ENCODE results near the gene KRTAP4-4. TPM values are rescaled to one million over a fixed set of nuclear protein-coding genes. Genes with fewer than 3 reads are reported as not detected.

The KRTAP4-4 gene
- total and polyA plus RNA-seq, 7 donors, result not detected

DNA sequence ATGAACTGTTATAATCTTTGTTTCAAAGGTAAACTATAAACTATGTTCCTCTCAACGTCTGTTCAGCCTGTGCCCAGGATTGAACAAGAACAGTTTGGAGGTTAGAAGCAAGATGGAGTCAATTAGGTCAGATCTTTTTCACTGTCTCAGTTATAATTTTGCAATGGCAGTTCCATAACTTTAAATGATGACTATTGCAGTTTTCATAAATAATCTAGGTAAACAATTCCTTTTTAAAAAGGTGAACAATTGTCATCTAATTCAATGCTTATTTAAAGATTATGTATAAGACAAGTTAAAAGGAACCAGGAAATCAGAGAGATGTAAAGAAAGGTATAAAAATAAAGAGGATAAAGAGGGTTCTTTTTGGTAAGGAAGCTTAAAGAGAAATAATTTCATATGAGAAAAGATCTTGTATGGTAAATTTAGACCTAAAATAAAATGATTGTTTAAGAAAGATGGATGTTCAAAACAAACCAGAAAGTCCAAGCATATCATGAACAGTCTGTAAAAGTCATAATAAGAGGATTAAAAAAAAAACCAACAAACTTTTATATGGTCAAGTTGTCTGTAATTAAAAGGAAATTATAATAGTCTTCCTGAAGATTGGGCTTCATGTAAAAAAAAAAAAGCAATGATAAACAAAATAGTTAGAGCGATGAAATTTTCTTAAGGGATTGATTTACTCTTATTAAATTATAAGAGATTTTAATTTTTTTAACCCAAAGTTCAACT is 49.2 kb downstream of the KRTAP4-4 start:
- DNase-seq, result no peak
- WGBS, 2 donors, result 72 to 83% methylated on average over 2 of the region's 2 CpGs
- Histone ChIP-seq H3K4me3 (no peak overlapping the region), H3K36me3 (no peaks in the 10 kb centered on the region), H3K27me3 (no peaks in the 10 kb centered on the region), H3K9me3 (no peaks in the 10 kb centered on the region), H3K27ac (no peak overlapping the region), H3K4me1 (no peaks in the 10 kb centered on the region)
- intact Hi-C loops (cut with DNase I), result no loop called here
- TF ChIP-seq, protein P1, sequence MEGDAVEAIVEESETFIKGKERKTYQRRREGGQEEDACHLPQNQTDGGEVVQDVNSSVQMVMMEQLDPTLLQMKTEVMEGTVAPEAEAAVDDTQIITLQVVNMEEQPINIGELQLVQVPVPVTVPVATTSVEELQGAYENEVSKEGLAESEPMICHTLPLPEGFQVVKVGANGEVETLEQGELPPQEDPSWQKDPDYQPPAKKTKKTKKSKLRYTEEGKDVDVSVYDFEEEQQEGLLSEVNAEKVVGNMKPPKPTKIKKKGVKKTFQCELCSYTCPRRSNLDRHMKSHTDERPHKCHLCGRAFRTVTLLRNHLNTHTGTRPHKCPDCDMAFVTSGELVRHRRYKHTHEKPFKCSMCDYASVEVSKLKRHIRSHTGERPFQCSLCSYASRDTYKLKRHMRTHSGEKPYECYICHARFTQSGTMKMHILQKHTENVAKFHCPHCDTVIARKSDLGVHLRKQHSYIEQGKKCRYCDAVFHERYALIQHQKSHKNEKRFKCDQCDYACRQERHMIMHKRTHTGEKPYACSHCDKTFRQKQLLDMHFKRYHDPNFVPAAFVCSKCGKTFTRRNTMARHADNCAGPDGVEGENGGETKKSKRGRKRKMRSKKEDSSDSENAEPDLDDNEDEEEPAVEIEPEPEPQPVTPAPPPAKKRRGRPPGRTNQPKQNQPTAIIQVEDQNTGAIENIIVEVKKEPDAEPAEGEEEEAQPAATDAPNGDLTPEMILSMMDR (IDR thresholded peaks at IDR 0.05), result no peak
- no peak for TF ChIP-seq EP300 (IDR thresholded peaks at IDR 0.05)
- TF ChIP-seq POLR2A (IDR thresholded peaks at IDR 0.05), result no peak
- no peak for TF ChIP-seq POLR2AphosphoS5 (IDR thresholded peaks at IDR 0.05)

Small RNA genes within 50 kb of the gene (small RNA-seq; reads per million reads assigned to genes)
- 0 reads per million in 3 donors for gene KRTAP4-17P

Other genes with a start within 250 kb of the KRTAP4-4 start
Only the 30 nearest of the 40 such genes appear.
- gene KRTAP3-1, start 151.6 kb downstream of the KRTAP4-4 start, total RNA-seq, result not detected
- not detected for gene KRTAP3-1, start 151.6 kb downstream of the KRTAP4-4 start, polyA plus RNA-seq
- not detected for gene KRTAP1-5, start 133.5 kb downstream of the KRTAP4-4 start, total RNA-seq
- not detected for gene KRTAP1-5, start 133.5 kb downstream of the KRTAP4-4 start, polyA plus RNA-seq
- gene KRTAP1-4, start 130.6 kb downstream of the KRTAP4-4 start, total RNA-seq, result not detected
- gene KRTAP1-4, start 130.6 kb downstream of the KRTAP4-4 start, polyA plus RNA-seq, result not detected
- gene KRTAP1-3, start 125.9 kb downstream of the KRTAP4-4 start, total RNA-seq, result not detected
- not detected for gene KRTAP1-3, start 125.9 kb downstream of the KRTAP4-4 start, polyA plus RNA-seq
- gene KRTAP1-1, start 119.3 kb downstream of the KRTAP4-4 start, total RNA-seq, result not detected
- not detected for gene KRTAP1-1, start 119.3 kb downstream of the KRTAP4-4 start, polyA plus RNA-seq
- gene KRTAP2-1, start 113.4 kb downstream of the KRTAP4-4 start, total RNA-seq, result not detected
- not detected for gene KRTAP2-1, start 113.4 kb downstream of the KRTAP4-4 start, polyA plus RNA-seq
- gene KRTAP2-2, start 105.5 kb downstream of the KRTAP4-4 start, total RNA-seq, result not detected
- not detected for gene KRTAP2-2, start 105.5 kb downstream of the KRTAP4-4 start, polyA plus RNA-seq
- not detected for gene KRTAP2-3, start 100.6 kb downstream of the KRTAP4-4 start, total RNA-seq
- not detected for gene KRTAP2-3, start 100.6 kb downstream of the KRTAP4-4 start, polyA plus RNA-seq
- not detected for gene KRTAP2-4, start 94.9 kb downstream of the KRTAP4-4 start, total RNA-seq
- gene KRTAP2-4, start 94.9 kb downstream of the KRTAP4-4 start, polyA plus RNA-seq, result not detected
- not detected for gene KRTAP4-7, start 76.6 kb downstream of the KRTAP4-4 start, total RNA-seq
- gene KRTAP4-7, start 76.6 kb downstream of the KRTAP4-4 start, polyA plus RNA-seq, result not detected
- gene KRTAP4-8, start 62.6 kb downstream of the KRTAP4-4 start, total RNA-seq, result not detected
- gene KRTAP4-8, start 62.6 kb downstream of the KRTAP4-4 start, polyA plus RNA-seq, result not detected
- not detected for gene KRTAP4-16, start 58.5 kb downstream of the KRTAP4-4 start, total RNA-seq
- gene KRTAP4-16, start 58.5 kb downstream of the KRTAP4-4 start, polyA plus RNA-seq, result not detected
- gene KRTAP4-9, start 55.4 kb downstream of the KRTAP4-4 start, total RNA-seq, result not detected
- gene KRTAP4-9, start 55.4 kb downstream of the KRTAP4-4 start, polyA plus RNA-seq, result not detected
- not detected for gene KRTAP4-11, start 42.4 kb downstream of the KRTAP4-4 start, total RNA-seq
- gene KRTAP4-11, start 42.4 kb downstream of the KRTAP4-4 start, polyA plus RNA-seq, result not detected
- gene KRTAP4-12, start 36.6 kb downstream of the KRTAP4-4 start, total RNA-seq, result not detected
- gene KRTAP4-12, start 36.6 kb downstream of the KRTAP4-4 start, polyA plus RNA-seq, result not detected
- not detected for gene KRTAP4-6, start 20.2 kb downstream of the KRTAP4-4 start, total RNA-seq
- not detected for gene KRTAP4-6, start 20.2 kb downstream of the KRTAP4-4 start, polyA plus RNA-seq
- not detected for gene KRTAP4-5, start 10.9 kb downstream of the KRTAP4-4 start, total RNA-seq
- not detected for gene KRTAP4-5, start 10.9 kb downstream of the KRTAP4-4 start, polyA plus RNA-seq
- not detected for gene KRTAP4-3, start 7.5 kb upstream of the KRTAP4-4 start, total RNA-seq
- gene KRTAP4-3, start 7.5 kb upstream of the KRTAP4-4 start, polyA plus RNA-seq, result not detected
- not detected for gene KRTAP4-2, start 17.5 kb upstream of the KRTAP4-4 start, total RNA-seq
- not detected for gene KRTAP4-2, start 17.5 kb upstream of the KRTAP4-4 start, polyA plus RNA-seq
- not detected for gene KRTAP4-1, start 24.2 kb upstream of the KRTAP4-4 start, total RNA-seq
- 1 to 10 TPM in 1 of 3 donors, not detected in 2; 1.4 TPM for gene KRTAP4-1, start 24.2 kb upstream of the KRTAP4-4 start, polyA plus RNA-seq
- not detected for gene KRTAP9-1, start 29.1 kb upstream of the KRTAP4-4 start, total RNA-seq
- gene KRTAP9-1, start 29.1 kb upstream of the KRTAP4-4 start, polyA plus RNA-seq, result not detected
- not detected for gene KRTAP9-2, start 65.9 kb upstream of the KRTAP4-4 start, total RNA-seq
- gene KRTAP9-2, start 65.9 kb upstream of the KRTAP4-4 start, polyA plus RNA-seq, result not detected
- gene KRTAP9-3, start 71.7 kb upstream of the KRTAP4-4 start, total RNA-seq, result not detected
- gene KRTAP9-3, start 71.7 kb upstream of the KRTAP4-4 start, polyA plus RNA-seq, result not detected
- gene KRTAP9-8, start 77.3 kb upstream of the KRTAP4-4 start, total RNA-seq, result not detected
- not detected for gene KRTAP9-8, start 77.3 kb upstream of the KRTAP4-4 start, polyA plus RNA-seq
- gene KRTAP9-4, start 88.9 kb upstream of the KRTAP4-4 start, total RNA-seq, result not detected
- not detected for gene KRTAP9-4, start 88.9 kb upstream of the KRTAP4-4 start, polyA plus RNA-seq
- not detected for gene KRTAP9-9, start 94.6 kb upstream of the KRTAP4-4 start, total RNA-seq
- gene KRTAP9-9, start 94.6 kb upstream of the KRTAP4-4 start, polyA plus RNA-seq, result not detected
- gene KRTAP9-6, start 104.6 kb upstream of the KRTAP4-4 start, total RNA-seq, result not detected
- gene KRTAP9-6, start 104.6 kb upstream of the KRTAP4-4 start, polyA plus RNA-seq, result not detected
- not detected for gene KRTAP9-7, start 115.0 kb upstream of the KRTAP4-4 start, total RNA-seq
- not detected for gene KRTAP9-7, start 115.0 kb upstream of the KRTAP4-4 start, polyA plus RNA-seq
- not detected for gene KRTAP29-1, start 142.1 kb upstream of the KRTAP4-4 start, total RNA-seq
- not detected for gene KRTAP29-1, start 142.1 kb upstream of the KRTAP4-4 start, polyA plus RNA-seq
- gene KRTAP16-1, start 148.6 kb upstream of the KRTAP4-4 start, total RNA-seq, result not detected
- gene KRTAP16-1, start 148.6 kb upstream of the KRTAP4-4 start, polyA plus RNA-seq, result not detected